OCI-LY3 (cell line): Measurements from ENCODE around the gene ARHGAP19.
A peak's percentile ranks its signal among the peaks of the same experiment; 100 is the strongest.

Experiments
- H2AFZ ChIP-seq: fragments of 200-600, 300-600 bp; shearing (Covaris generic); 2 replicates; pipeline ENCODE4 v1.6.0; 2014; ENCODE audit warnings: antibody characterized with exemption, low read depth, low read length
- H3K27ac ChIP-seq: fragments of 200-600, 300-600 bp; sonication (generic); 2 replicates; pipeline ENCODE4 v1.5.1; 2014; ENCODE audit warnings: mild to moderate bottlenecking, low read length, moderate library complexity, mixed read lengths
- H3K27me3 ChIP-seq: fragments of 200-600, 300-600 bp; sonication (generic); 2 replicates; pipeline ENCODE4 v1.6.1; 2014; ENCODE audit warnings: low read depth, low read length, mixed read lengths
- H3K36me3 ChIP-seq: fragments of 200-600, 300-600 bp; sonication (generic); replicated peaks from 2 replicates; pipeline ENCODE3; 2014; ENCODE audit warnings: low read depth, low read length, mixed read lengths
- H3K4me1 ChIP-seq: fragments of 300-600, 200-600 bp; sonication (generic); 2 replicates; pipeline ENCODE4 v1.6.1; 2014; ENCODE audit warnings: low read length, mixed read lengths
- H3K4me2 ChIP-seq: fragments of 200-600, 300-600 bp; sonication (generic); 2 replicates; pipeline ENCODE4 v1.6.1; 2014; ENCODE audit warnings: low read length, mixed read lengths
- H3K4me3 ChIP-seq: fragments of 300-600, 200-600 bp; sonication (generic); 2 replicates; pipeline ENCODE4 v1.5.1; 2014; ENCODE audit warnings: antibody characterized with exemption, mild to moderate bottlenecking, low read length, moderate library complexity
- H3K79me2 ChIP-seq: fragments of 300-600, 200-600 bp; shearing (Covaris generic); 2 replicates; pipeline ENCODE4 v1.6.1; 2014; ENCODE audit warnings: mild to moderate bottlenecking, low read length, mixed read lengths
- H3K9ac ChIP-seq: fragments of 300-600, 200-600 bp; shearing (Covaris generic); 2 replicates; pipeline ENCODE4 v1.6.0; 2014; ENCODE audit warnings: mild to moderate bottlenecking, low read length, moderate library complexity
- H3K9me3 ChIP-seq: fragments of 200-600, 300-600 bp; shearing (Covaris generic); 2 replicates; pipeline ENCODE4 v1.6.1; 2014; ENCODE audit warnings: low read length, mixed read lengths; ENCODE audit not compliant: insufficient read depth
- H4K20me1 ChIP-seq: fragments of 200-600, 300-600 bp; sonication (generic); 2 replicates; pipeline ENCODE4 v1.6.1; 2016; ENCODE audit warnings: low read length, mixed read lengths; ENCODE audit not compliant: insufficient read depth
- EZH2phosphoT487 ChIP-seq: fragments of 200-600 bp; shearing (Covaris generic); IDR thresholded peaks from 2 replicates; pipeline ENCODE4 v1.6.1; 2018; ENCODE audit warnings: antibody characterized with exemption, mixed run types, low read depth
- TF ChIP-seq, protein P1 (sequence below): fragments of 200-600, 300-600 bp; sonication (generic); IDR thresholded peaks from 2 replicates; pipeline ENCODE4 v1.5.1; 2014; ENCODE audit warnings: antibody characterized with exemption, low read length, low read depth

Gene ARHGAP19

GRCh38 chr10:97199152-97199551, 93.3 kb downstream of the ARHGAP19 start:
- Histone ChIP-seq H3K4me2 (no peak overlapping the region), H3K4me1 (peaks cover 4% of the 10 kb centered on the region; the same call in 1 of the 2 replicates), H3K9ac (no peak overlapping the region), H3K9me3 (no peaks in the 10 kb centered on the region), H2AFZ (no peak overlapping the region), H3K79me2 (no peaks in the 10 kb centered on the region), H3K4me3 (no peak overlapping the region), H3K36me3 (no peaks in the 10 kb centered on the region), H3K27ac (no peak overlapping the region), H4K20me1 (no peaks in the 10 kb centered on the region), H3K27me3 (peaks cover 8% of the 10 kb centered on the region; the same call in 1 of the 2 replicates)
- TF ChIP-seq, protein P1, sequence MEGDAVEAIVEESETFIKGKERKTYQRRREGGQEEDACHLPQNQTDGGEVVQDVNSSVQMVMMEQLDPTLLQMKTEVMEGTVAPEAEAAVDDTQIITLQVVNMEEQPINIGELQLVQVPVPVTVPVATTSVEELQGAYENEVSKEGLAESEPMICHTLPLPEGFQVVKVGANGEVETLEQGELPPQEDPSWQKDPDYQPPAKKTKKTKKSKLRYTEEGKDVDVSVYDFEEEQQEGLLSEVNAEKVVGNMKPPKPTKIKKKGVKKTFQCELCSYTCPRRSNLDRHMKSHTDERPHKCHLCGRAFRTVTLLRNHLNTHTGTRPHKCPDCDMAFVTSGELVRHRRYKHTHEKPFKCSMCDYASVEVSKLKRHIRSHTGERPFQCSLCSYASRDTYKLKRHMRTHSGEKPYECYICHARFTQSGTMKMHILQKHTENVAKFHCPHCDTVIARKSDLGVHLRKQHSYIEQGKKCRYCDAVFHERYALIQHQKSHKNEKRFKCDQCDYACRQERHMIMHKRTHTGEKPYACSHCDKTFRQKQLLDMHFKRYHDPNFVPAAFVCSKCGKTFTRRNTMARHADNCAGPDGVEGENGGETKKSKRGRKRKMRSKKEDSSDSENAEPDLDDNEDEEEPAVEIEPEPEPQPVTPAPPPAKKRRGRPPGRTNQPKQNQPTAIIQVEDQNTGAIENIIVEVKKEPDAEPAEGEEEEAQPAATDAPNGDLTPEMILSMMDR = no peak
- no peak for TF ChIP-seq EZH2phosphoT487

- no peak overlapping the region for H3K9ac ChIP-seq
Observed at GRCh38 chr10:97197030-97197500, 95.4 kb downstream of the ARHGAP19 start.

DNA sequence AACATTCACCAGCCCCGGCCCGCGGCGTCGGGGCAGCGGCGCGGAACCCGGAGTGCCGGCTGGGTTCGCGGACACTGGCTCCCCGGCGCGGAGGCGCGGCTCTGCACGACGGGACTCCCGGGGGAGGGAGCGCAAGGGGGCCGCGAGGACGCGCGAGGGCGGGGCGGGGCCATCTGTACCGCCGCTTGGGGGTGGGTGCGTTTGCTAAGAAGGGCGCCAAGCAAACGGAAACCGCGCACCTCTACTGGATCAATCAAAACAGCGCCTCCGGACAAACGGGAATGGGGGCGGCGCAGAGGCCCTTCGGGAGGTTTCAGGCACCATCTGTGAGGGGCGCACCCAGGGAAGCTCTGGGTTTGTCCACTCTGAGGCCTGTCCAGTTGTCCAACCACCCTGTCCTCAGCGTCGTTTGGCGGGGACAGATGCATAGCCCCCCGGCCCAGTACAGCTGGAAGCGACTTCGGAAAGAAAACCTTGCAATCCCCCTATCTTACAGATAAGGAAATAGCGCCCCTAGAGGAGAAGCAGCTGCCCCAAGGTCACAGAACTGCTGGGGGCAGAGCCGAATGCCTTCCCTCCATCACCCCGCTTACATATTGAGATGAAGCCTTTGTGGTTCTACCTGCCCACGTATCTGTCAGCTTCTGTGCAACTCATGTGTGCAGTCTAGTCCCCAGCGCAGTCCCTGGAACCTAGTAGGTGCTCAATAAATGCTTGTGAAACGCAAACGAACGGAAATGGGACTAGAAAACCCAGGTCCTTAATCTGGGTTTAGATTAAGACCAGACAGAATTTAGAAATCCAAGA, 96.0 kb downstream of the ARHGAP19 start:
- peak overlapping the region; percentile 70 for H2AFZ ChIP-seq
- H3K9me3 ChIP-seq = no peaks in the 10 kb centered on the region
- peak overlapping the region; percentile 55 for H3K9ac ChIP-seq
- TF ChIP-seq EZH2phosphoT487 = no peak
- TF ChIP-seq, protein P1 = peak; percentile 61
- H3K4me2 ChIP-seq = peak overlapping the region; percentile 93
- peaks cover 8% of the 10 kb centered on the region; the same call in 1 of the 2 replicates for H3K27me3 ChIP-seq
- no peaks in the 10 kb centered on the region for H4K20me1 ChIP-seq
- H3K79me2 ChIP-seq = no peaks in the 10 kb centered on the region
- peak overlapping the region; percentile 93 for H3K4me3 ChIP-seq
- no peak overlapping the region for H3K27ac ChIP-seq
- no peaks in the 10 kb centered on the region for H3K36me3 ChIP-seq
- peaks cover 4% of the 10 kb centered on the region; the same call in 1 of the 2 replicates for H3K4me1 ChIP-seq

More at GRCh38 chr10:97197030-97197500, 95.4 kb downstream of the ARHGAP19 start:
- Histone ChIP-seq H3K4me2 (peak overlapping the region; percentile 93), H2AFZ (no peak overlapping the region), H3K27me3 (peaks cover 8% of the 10 kb centered on the region; the same call in 1 of the 2 replicates), H4K20me1 (no peaks in the 10 kb centered on the region), H3K27ac (no peak overlapping the region), H3K4me3 (no peak overlapping the region), H3K4me1 (peaks cover 4% of the 10 kb centered on the region; the same call in 1 of the 2 replicates), H3K79me2 (no peaks in the 10 kb centered on the region), H3K9me3 (no peaks in the 10 kb centered on the region), H3K36me3 (no peaks in the 10 kb centered on the region)
- TF ChIP-seq, protein P1 = no peak
- no peak for TF ChIP-seq EZH2phosphoT487

DNA sequence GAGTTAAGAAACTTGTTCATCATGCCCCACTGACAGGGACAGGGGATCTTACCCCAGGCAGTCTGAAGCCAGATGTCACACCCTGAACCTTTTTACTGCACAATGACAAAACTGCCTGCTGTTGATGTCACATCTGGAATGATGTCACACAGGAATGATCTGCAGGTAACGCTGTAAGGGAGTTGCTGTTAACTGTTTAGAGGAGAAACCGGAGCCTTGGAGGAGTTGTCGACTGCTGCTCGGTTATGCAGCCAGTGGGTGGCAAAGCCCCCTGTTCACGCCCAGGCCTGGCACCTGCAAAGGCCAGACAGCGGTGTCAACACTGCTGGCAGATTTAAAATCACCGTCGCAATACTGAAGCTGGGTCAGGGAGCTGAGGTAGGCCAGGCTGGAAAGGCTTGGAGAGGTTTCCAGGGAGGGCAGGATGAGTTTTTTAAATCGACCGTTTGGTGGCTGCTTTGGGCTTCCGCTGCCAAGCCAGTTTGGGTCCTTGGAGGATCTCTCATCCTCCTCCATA, 96.7 kb downstream of the ARHGAP19 start:
- H3K27ac ChIP-seq = no peak overlapping the region
- no peaks in the 10 kb centered on the region for H3K9me3 ChIP-seq
- H3K9ac ChIP-seq = no peak overlapping the region
- no peaks in the 10 kb centered on the region for H3K79me2 ChIP-seq
- no peak for TF ChIP-seq EZH2phosphoT487
- H3K27me3 ChIP-seq = peaks cover 8% of the 10 kb centered on the region; the same call in 1 of the 2 replicates
- H4K20me1 ChIP-seq = no peaks in the 10 kb centered on the region
- peak overlapping the region; percentile 93 for H3K4me3 ChIP-seq
- peak overlapping the region; percentile 70; the same call in 1 of the 2 replicates for H2AFZ ChIP-seq
- peak overlapping the region; percentile 93 for H3K4me2 ChIP-seq
- H3K36me3 ChIP-seq = no peaks in the 10 kb centered on the region
- H3K4me1 ChIP-seq = peaks cover 4% of the 10 kb centered on the region; the same call in 1 of the 2 replicates
